ENCODE results near the gene REG3G. TPM values are rescaled to one million over a fixed set of nuclear protein-coding genes. Genes with fewer than 3 reads are reported as not detected.

The REG3G gene
- polyA plus RNA-seq, 1 donor from 2014 or later = not detected

GRCh38 chr2:78992451-78992806, 33.1 kb upstream of the REG3G start:
- H3K79me2 ChIP-seq (replicated peaks; ENCODE audit: insufficient read depth, low read length) = no peaks in the 10 kb centered on the region
- H3K9ac ChIP-seq (ENCODE audit: low read length) = no peak overlapping the region
- no peak overlapping the region for H3K4me2 ChIP-seq (ENCODE audit: low read length)
- H3K27ac ChIP-seq (ENCODE audit: low read length) = no peak overlapping the region
- H3K27me3 ChIP-seq (ENCODE audit: insufficient read depth, low read depth, low read length) = peaks cover 31% of the 10 kb centered on the region
- no peaks in the 10 kb centered on the region for H3K9me3 ChIP-seq (ENCODE audit: low read length)
- no peaks in the 10 kb centered on the region for H4K20me1 ChIP-seq (ENCODE audit: insufficient read depth)
- H3K36me3 ChIP-seq (ENCODE audit: insufficient read depth, low read length) = no peaks in the 10 kb centered on the region
- no peak for TF ChIP-seq MXI1 (conservative IDR thresholded peaks at IDR 0.05; ENCODE audit: poor library complexity, severe bottlenecking)
- TF ChIP-seq SMC3 (conservative IDR thresholded peaks at IDR 0.05; ENCODE audit: poor library complexity) = peak; percentile 28
- TF ChIP-seq CTCF (IDR thresholded peaks at IDR 0.05; ENCODE audit: poor library complexity, severe bottlenecking) = peak; percentile 48
- no peak for TF ChIP-seq RAD21 (conservative IDR thresholded peaks at IDR 0.05)
- TF ChIP-seq POLR2AphosphoS5 (IDR thresholded peaks at IDR 0.05) = no peak
- peak overlapping the region; percentile 60 for H3K4me3 ChIP-seq (ENCODE audit: low read length)
- no peaks in the 10 kb centered on the region for H3F3A ChIP-seq (ENCODE audit: insufficient read depth, low read length, poor library complexity, severe bottlenecking)
- no peaks in the 10 kb centered on the region for H3K9me2 ChIP-seq (ENCODE audit: insufficient read depth, low read length)
- no peak overlapping the region for H2AFZ ChIP-seq (ENCODE audit: low read depth, low read length)

GRCh38 chr2:78992807-78993517, 32.5 kb upstream of the REG3G start:
- no peak overlapping the region for H3K4me2 ChIP-seq (ENCODE audit: low read length)
- H3K27me3 ChIP-seq (ENCODE audit: insufficient read depth, low read depth, low read length) = peaks cover 31% of the 10 kb centered on the region
- no peaks in the 10 kb centered on the region for H3F3A ChIP-seq (ENCODE audit: insufficient read depth, low read length, poor library complexity, severe bottlenecking)
- no peaks in the 10 kb centered on the region for H3K9me3 ChIP-seq (ENCODE audit: low read length)
- no peak overlapping the region for H3K9ac ChIP-seq (ENCODE audit: low read length)
- H3K36me3 ChIP-seq (ENCODE audit: insufficient read depth, low read length) = no peaks in the 10 kb centered on the region
- H3K27ac ChIP-seq (ENCODE audit: low read length) = no peak overlapping the region
- H4K20me1 ChIP-seq (ENCODE audit: insufficient read depth) = no peaks in the 10 kb centered on the region
- no peaks in the 10 kb centered on the region for H3K79me2 ChIP-seq (replicated peaks; ENCODE audit: insufficient read depth, low read length)
- no peaks in the 10 kb centered on the region for H3K9me2 ChIP-seq (ENCODE audit: insufficient read depth, low read length)
- TF ChIP-seq POLR2AphosphoS5 (IDR thresholded peaks at IDR 0.05) (no peak), REST (IDR thresholded peaks at IDR 0.05; ENCODE audit: borderline replicate concordance) (no peak), SMC3 (conservative IDR thresholded peaks at IDR 0.05; ENCODE audit: poor library complexity) (no peak), CTCF (IDR thresholded peaks at IDR 0.05; ENCODE audit: poor library complexity, severe bottlenecking) (no peak), EP300 (conservative IDR thresholded peaks at IDR 0.05; ENCODE audit: poor library complexity, severe bottlenecking) (no peak), MXI1 (conservative IDR thresholded peaks at IDR 0.05; ENCODE audit: poor library complexity, severe bottlenecking) (no peak), EZH2 (IDR thresholded peaks at IDR 0.05; ENCODE audit: borderline replicate concordance, insufficient read depth, low read length, poor library complexity, severe bottlenecking) (no peak), RAD21 (conservative IDR thresholded peaks at IDR 0.05) (no peak), TAF1 (IDR thresholded peaks at IDR 0.05; ENCODE audit: low read depth) (no peak)
- peak overlapping the region; percentile 60 for H3K4me3 ChIP-seq (ENCODE audit: low read length)
- no peak overlapping the region for H2AFZ ChIP-seq (ENCODE audit: low read depth, low read length)
